ENCODE measurements around the gene LTBR.
"Not testable (repeated sequence)": the region's sequence is repeated elsewhere in the genome, so short reads cannot be mapped to it uniquely, and the experiment has no call there.

The LTBR gene

DNA sequence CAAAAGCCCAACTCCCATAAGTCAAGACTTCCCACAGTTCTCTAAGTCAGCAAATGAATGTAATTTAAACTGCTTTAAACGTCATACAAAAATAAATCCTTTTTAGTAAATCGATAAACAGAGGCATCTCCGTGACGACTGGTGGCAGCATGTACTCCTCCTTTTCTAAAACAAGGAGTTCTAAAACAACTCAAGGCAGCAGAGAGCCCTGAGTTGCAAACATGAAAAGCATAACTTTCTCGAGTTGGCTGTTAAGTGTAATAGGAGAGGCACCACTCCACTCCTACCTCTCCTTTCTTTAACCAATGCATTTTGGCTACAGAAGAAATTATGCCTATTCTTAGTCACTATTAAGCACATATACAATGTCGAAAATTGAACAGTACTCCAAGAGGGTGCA, 22.0 kb downstream of the LTBR start:
- Histone ChIP-seq H3K9me3 (ENCODE audit: control insufficient read depth, low read length) (no peaks in the 10 kb centered on the region), H3K4me3 (ENCODE audit: low read length) (no peak overlapping the region), H3K27me3 (ENCODE audit: control insufficient read depth, insufficient read depth, low read length) (no peaks in the 10 kb centered on the region), H3K4me1 (ENCODE audit: control insufficient read depth, insufficient read depth, low read length) (no peaks in the 10 kb centered on the region), H3K36me3 (ENCODE audit: control insufficient read depth, insufficient read depth, low read length) (no peaks in the 10 kb centered on the region), H3K9ac (ENCODE audit: low read length) (no peak overlapping the region)

DNA sequence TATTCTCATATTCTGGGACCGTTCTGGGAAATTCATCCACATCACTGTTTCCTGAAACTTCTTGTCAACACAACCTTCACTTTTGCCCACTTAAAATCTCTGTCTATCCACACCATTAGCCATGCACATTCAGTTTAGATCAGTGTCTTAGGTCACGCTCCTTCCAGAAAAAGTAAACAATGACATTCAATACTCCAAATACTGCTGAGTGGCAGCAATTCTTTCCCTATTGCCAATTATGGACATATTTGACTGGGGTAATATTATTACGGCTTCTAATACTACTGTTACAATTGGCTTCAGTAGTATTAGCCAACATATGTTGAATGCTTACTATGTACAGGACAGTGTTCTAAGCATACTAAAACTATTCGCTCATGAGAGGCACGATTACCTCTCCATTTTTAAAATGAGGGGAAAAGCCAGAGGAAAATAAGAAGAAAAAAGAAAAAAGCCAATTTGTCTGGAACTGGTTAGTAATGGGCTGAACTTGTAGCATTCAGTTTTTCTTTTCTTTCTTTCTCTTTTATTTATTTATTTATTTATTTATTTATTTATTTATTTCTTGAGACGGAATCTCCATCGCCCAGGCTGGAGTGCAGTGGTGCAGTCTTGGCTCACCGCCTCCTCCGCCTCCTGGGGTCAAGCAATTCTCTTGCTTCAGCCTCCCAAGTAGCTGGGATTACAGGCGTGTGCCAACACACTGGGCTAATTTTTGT, 23.4 kb downstream of the LTBR start:
- Histone ChIP-seq H3K27me3 (ENCODE audit: control insufficient read depth, insufficient read depth, low read length) (no peaks in the 10 kb centered on the region), H3K4me3 (ENCODE audit: low read length) (no peak overlapping the region), H3K36me3 (ENCODE audit: control insufficient read depth, insufficient read depth, low read length) (no peaks in the 10 kb centered on the region), H3K4me1 (ENCODE audit: control insufficient read depth, insufficient read depth, low read length) (no peaks in the 10 kb centered on the region), H3K9me3 (ENCODE audit: control insufficient read depth, low read length) (no peaks in the 10 kb centered on the region), H3K9ac (ENCODE audit: low read length) (no peak overlapping the region)

DNA sequence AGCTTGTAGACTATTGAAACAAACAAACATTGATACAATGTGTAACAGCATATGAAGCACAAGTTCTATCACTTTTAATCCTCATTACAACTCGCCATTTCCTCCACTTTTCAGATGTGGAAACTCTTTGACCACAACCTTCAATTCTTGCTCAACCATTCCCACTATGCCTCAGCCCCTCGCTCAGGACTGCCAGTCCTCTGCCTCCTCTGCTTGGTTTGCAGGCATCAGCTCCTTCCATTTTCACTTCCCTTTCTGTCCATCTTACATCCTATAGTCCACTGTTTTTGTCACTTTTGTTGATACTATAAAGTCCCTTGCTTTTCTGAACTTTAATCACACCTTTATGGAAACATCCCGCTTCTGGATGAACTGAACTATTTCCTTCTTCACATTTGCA, 32.6 kb downstream of the LTBR start:
- H3K4me3 ChIP-seq (ENCODE audit: low read length) = no peak overlapping the region
- peaks cover 9% of the 10 kb centered on the region for H3K4me1 ChIP-seq (ENCODE audit: control insufficient read depth, insufficient read depth, low read length)
- no peaks in the 10 kb centered on the region for H3K27me3 ChIP-seq (ENCODE audit: control insufficient read depth, insufficient read depth, low read length)
- H3K9me3 ChIP-seq (ENCODE audit: control insufficient read depth, low read length) = no peaks in the 10 kb centered on the region
- H3K9ac ChIP-seq (ENCODE audit: low read length) = no peak overlapping the region
- no peaks in the 10 kb centered on the region for H3K36me3 ChIP-seq (ENCODE audit: control insufficient read depth, insufficient read depth, low read length)

DNA sequence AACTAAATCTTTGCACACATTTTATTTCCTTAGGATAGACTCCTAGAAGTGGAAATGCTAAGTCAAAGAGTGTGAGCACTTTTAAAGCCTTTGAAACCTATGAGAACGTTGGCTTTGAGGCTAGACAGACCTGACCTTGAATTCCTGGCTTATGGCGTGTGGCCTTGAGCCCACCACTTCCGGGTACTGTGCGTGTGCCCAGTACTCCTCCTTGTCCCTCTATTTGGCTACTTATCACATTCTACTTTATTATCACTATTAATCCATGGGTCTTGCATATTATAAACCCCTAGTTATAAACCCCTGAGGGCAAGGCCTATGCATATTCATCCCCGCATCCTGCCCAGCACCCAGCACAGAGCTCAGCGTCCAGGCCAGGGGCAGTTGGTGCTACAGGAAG, 34.8 kb downstream of the LTBR start:
- Histone ChIP-seq H3K9me3 (ENCODE audit: control insufficient read depth, low read length) (no peaks in the 10 kb centered on the region), H3K36me3 (ENCODE audit: control insufficient read depth, insufficient read depth, low read length) (no peaks in the 10 kb centered on the region), H3K9ac (ENCODE audit: low read length) (no peak overlapping the region), H3K4me3 (ENCODE audit: low read length) (no peak overlapping the region), H3K4me1 (ENCODE audit: control insufficient read depth, insufficient read depth, low read length) (peaks cover 16% of the 10 kb centered on the region), H3K27me3 (ENCODE audit: control insufficient read depth, insufficient read depth, low read length) (no peaks in the 10 kb centered on the region)

DNA sequence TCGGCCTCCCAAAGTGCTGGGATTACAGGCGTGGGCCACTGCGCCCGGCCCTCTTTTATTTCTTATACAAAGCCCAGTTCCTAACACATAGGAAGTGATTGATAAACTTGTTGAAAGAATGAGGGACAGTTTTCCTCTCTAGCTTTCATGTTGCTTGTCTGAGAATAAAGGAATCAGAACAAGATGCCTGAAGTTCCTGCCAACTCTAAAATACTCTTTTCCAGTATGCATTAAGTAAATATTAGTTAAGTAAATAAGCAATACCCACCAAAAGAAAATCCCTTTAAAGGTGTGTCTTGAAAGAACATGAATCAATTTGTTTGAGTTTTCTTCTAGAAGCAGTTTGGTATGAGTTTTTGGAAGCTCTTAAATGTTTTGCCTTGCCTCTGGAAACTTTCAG, 36.4 kb downstream of the LTBR start:
- Histone ChIP-seq H3K27me3 (ENCODE audit: control insufficient read depth, insufficient read depth, low read length) (no peaks in the 10 kb centered on the region), H3K9me3 (ENCODE audit: control insufficient read depth, low read length) (no peaks in the 10 kb centered on the region), H3K9ac (ENCODE audit: low read length) (no peak overlapping the region), H3K36me3 (ENCODE audit: control insufficient read depth, insufficient read depth, low read length) (no peaks in the 10 kb centered on the region), H3K4me1 (ENCODE audit: control insufficient read depth, insufficient read depth, low read length) (peaks cover 19% of the 10 kb centered on the region), H3K4me3 (ENCODE audit: low read length) (no peak overlapping the region)

DNA sequence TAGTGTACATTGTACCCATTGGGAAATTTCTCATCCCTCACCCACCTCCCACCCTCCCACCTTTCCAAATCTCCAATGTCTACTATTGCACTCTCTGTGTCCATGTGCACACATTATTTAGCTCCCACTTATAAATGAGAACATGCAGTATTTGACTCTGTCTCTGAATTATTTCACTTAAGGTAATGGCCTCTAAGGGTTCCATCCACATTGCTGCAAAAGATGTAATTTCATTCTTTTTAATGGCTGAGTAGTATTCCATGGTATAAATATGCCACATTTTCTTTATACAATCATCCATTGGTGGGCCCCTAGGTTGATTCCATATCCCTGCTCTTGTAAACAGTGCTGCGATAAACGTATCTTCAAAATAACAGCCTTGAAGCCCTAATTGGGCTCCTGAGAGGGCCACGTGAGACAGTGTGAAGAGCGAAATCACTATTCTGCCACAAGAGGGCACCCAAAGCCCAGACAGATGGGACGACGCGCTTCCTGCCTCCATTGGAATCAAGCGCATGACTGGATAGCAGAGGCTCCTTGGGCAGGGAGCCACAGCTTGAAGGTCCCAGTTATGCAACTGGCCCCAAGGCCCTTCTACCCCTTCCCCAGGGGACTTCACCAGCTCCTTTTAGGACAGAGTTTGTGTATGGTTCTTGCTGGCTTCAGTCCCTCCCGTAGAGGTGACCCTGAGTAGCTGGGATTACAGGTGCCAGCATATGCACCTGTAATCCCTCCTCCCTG, 39.5 kb downstream of the LTBR start:
- no peaks in the 10 kb centered on the region for H3K27me3 ChIP-seq (ENCODE audit: control insufficient read depth, insufficient read depth, low read length)
- H3K9ac ChIP-seq (ENCODE audit: low read length) = no peak overlapping the region
- no peaks in the 10 kb centered on the region for H3K9me3 ChIP-seq (ENCODE audit: control insufficient read depth, low read length)
- no peak overlapping the region for H3K4me3 ChIP-seq (ENCODE audit: low read length)
- H3K4me1 ChIP-seq (ENCODE audit: control insufficient read depth, insufficient read depth, low read length) = peaks cover 19% of the 10 kb centered on the region
- H3K36me3 ChIP-seq (ENCODE audit: control insufficient read depth, insufficient read depth, low read length) = no peaks in the 10 kb centered on the region

DNA sequence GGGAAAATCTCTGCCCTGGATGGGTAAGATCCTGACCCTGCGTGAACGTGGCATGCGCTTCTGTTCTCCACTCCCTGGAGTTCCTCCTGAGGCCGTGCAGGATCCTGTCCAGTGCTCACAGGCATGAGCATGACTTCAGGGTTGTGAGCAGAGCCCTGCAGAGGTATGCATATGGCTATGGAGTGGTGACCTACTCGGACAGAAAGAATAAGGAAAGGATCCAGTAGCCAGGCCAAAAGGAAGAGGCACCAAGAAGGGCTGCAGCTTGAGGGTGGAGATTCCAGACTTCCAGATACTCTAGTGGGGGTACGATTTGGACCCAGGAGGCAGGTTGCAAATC, 40.0 kb downstream of the LTBR start:
- Histone ChIP-seq H3K4me1 (ENCODE audit: control insufficient read depth, insufficient read depth, low read length) (peaks cover 19% of the 10 kb centered on the region), H3K36me3 (ENCODE audit: control insufficient read depth, insufficient read depth, low read length) (no peaks in the 10 kb centered on the region), H3K4me3 (ENCODE audit: low read length) (no peak overlapping the region), H3K9me3 (ENCODE audit: control insufficient read depth, low read length) (no peaks in the 10 kb centered on the region), H3K27me3 (ENCODE audit: control insufficient read depth, insufficient read depth, low read length) (no peaks in the 10 kb centered on the region), H3K9ac (ENCODE audit: low read length) (no peak overlapping the region)

DNA sequence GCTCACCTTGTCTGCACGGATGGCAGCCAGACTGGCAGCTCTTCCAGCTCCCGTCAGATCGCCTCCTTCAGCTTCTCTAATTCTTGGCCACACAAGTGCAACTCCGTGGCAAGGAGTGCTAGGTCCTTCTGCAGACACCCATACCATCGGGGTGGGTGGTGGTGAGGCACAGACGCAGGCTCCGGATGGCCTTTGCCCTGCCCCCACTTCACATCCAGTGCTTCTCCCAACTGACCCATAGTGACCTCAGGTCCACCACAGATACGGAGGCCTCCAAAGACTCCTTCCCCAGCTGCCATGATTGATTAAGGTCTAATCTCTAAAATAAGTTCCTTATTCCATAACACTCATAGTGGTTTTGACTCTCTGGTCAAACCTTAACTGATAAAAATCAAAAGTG, 40.9 kb downstream of the LTBR start:
- Histone ChIP-seq H3K27me3 (ENCODE audit: control insufficient read depth, insufficient read depth, low read length) (no peaks in the 10 kb centered on the region), H3K9me3 (ENCODE audit: control insufficient read depth, low read length) (no peaks in the 10 kb centered on the region), H3K36me3 (ENCODE audit: control insufficient read depth, insufficient read depth, low read length) (no peaks in the 10 kb centered on the region), H3K9ac (ENCODE audit: low read length) (no peak overlapping the region), H3K4me1 (ENCODE audit: control insufficient read depth, insufficient read depth, low read length) (peaks cover 19% of the 10 kb centered on the region), H3K4me3 (ENCODE audit: low read length) (no peak overlapping the region)

DNA sequence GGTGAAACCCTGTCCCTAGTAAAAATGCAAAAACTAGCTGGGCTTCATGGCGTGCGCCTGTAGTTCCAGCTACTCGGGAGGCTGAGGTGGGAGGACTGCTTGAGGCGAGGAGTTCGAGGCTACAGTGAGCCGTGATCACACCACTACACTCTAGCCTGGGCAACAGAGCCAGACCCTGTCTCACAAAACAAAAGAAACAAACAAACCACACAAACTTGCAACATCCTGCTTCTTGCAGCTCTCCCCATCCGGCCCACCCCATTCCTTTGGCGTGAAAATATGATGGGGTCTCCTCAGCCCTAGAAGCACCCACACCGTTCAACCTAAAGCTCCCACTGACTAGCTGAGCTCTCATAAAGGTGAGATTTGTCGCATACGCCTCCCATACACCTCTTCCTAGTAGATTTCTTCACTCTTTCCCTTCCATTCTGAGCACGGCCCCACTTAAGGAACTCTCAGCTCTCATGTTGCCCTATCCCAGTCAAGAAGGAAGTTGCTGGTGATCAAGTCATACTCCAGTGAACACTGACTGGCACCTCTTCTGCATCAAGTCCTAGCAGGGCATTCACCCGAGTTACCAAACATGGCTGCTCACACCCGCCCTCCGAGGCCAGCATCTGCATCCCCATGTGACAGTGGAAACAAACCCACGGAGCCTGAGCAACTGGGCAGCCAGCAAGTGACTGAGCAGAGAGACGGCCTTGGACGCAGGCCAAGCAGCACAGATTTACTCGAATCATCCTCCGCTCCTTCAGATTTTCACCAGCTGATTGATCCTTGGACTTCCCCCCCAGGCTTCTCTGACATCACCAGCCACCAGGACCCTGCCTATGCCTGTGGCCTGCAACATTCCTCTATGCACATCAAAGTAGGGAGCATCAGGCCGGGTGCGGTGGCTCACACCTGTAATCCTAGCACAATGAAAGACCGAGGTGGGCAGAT, 41.9 kb downstream of the LTBR start:
- Histone ChIP-seq H3K4me3 (ENCODE audit: low read length) (no peak overlapping the region), H3K27me3 (ENCODE audit: control insufficient read depth, insufficient read depth, low read length) (no peaks in the 10 kb centered on the region), H3K36me3 (ENCODE audit: control insufficient read depth, insufficient read depth, low read length) (no peaks in the 10 kb centered on the region), H3K9me3 (ENCODE audit: control insufficient read depth, low read length) (no peaks in the 10 kb centered on the region), H3K9ac (ENCODE audit: low read length) (no peak overlapping the region), H3K4me1 (ENCODE audit: control insufficient read depth, insufficient read depth, low read length) (peaks cover 20% of the 10 kb centered on the region)

DNA sequence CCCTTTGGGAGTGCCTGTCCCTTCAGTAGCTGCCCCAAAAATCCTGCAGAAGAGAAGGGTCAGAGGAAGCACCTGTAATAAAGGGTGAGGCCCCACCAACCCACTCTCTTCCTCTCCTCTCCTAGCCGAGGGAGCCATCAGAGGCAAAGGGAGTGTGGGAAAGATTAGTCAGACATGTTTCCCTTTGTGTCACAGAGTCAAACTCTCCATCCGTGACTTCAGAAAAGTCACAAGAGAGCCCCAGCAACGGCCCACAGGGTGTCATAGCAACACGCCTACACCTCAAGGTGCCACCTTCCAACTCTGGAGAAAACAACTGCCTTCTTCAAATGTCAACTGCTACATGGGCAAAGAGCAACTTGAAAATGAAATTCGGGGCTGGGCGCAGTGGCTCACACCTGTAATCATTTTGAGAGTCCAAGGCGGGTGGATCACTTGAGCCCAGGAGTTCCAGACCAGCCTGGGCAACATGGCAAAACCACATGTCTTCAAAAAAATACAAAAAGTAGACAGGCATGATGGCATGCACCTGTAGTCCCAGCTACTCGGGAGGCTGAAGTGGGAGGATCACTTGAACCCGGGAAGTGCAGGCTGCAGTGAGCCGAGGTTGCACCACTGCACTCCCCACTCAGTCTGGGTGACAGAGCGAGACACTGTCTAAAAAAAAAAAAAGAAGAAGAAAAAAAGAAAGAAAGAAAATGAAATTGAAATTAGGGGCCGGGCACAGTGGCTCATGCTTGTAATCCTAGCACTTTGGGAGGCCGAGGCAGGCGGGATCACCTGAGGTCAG, 43.1 kb downstream of the LTBR start:
- H3K27me3 ChIP-seq (ENCODE audit: control insufficient read depth, insufficient read depth, low read length) = no peaks in the 10 kb centered on the region
- no peaks in the 10 kb centered on the region for H3K9me3 ChIP-seq (ENCODE audit: control insufficient read depth, low read length)
- H3K36me3 ChIP-seq (ENCODE audit: control insufficient read depth, insufficient read depth, low read length) = no peaks in the 10 kb centered on the region
- peaks cover 24% of the 10 kb centered on the region for H3K4me1 ChIP-seq (ENCODE audit: control insufficient read depth, insufficient read depth, low read length)
- H3K9ac ChIP-seq (ENCODE audit: low read length) = no peak overlapping the region
- no peak overlapping the region for H3K4me3 ChIP-seq (ENCODE audit: low read length)

DNA sequence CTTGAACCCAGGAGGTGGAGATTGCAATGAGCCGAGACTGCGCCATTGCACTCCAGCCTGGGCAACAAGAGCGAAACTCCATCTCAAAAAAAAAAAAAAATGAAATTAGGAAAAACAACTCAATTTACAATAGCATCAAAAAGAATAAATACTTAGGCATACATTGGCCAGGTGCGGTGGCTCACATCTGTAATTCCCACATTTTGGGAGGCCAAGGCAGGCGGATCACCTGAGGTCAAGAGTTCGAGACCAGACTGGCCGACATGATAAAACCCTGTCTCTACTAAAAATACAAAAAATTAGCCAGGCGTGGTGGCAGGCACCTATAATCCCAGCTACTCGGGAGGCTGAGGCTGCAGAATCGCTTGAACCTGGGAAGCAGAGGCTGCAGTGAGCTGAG, 43.8 kb downstream of the LTBR start:
- H3K4me3 ChIP-seq (ENCODE audit: low read length); H3K9ac ChIP-seq (ENCODE audit: low read length); H3K9me3 ChIP-seq (ENCODE audit: control insufficient read depth, low read length); H3K36me3 ChIP-seq (ENCODE audit: control insufficient read depth, insufficient read depth, low read length); H3K27me3 ChIP-seq (ENCODE audit: control insufficient read depth, insufficient read depth, low read length): not testable (repeated sequence)
- H3K4me1 ChIP-seq (ENCODE audit: control insufficient read depth, insufficient read depth, low read length) = peaks cover 24% of the 10 kb centered on the region

Data from mucosa of stomach (tissue), 1 donor.